RWPE2 (cell line): ENCODE results near the gene ABHD8.
A peak's percentile ranks its signal among the peaks of the same experiment; 100 is the strongest.

Source experiments
- ATAC-seq: fragments of 200-7000 bp; cut with Tn5 transposase; 3 replicates; pipeline ENCODE4 v1.9.1; 2021; ENCODE audit warnings: low read depth
- DNase-seq: peaks from one replicate; pipeline ENCODE4 v3.0.0-alpha.2; 2020; ENCODE audit warnings: low spot score
- H3K27ac ChIP-seq: fragments of 450-650 bp; 2 replicates; pipeline ENCODE4 v1.5.1; 2017; ENCODE audit warnings: mild to moderate bottlenecking; ENCODE audit not compliant: poor library complexity, severe bottlenecking
- H3K27me3 ChIP-seq: fragments of 250-450 bp; sonication (Bioruptor Pico); 2 replicates; pipeline ENCODE4 v1.5.1; 2021; ENCODE audit warnings: mild to moderate bottlenecking, moderate library complexity; ENCODE audit not compliant: insufficient read depth, poor library complexity, severe bottlenecking
- H3K36me3 ChIP-seq: fragments of 250-450 bp; sonication (Bioruptor Pico); 2 replicates; pipeline ENCODE4 v1.5.1; 2020; ENCODE audit warnings: low read depth, mild to moderate bottlenecking, moderate library complexity
- H3K4me1 ChIP-seq: fragments of 250-450 bp; sonication (Bioruptor Pico); 2 replicates; pipeline ENCODE4 v1.5.1; 2021; ENCODE audit warnings: mild to moderate bottlenecking, moderate library complexity; ENCODE audit not compliant: insufficient read depth, poor library complexity, severe bottlenecking
- H3K4me3 ChIP-seq: fragments of 250-450 bp; sonication (Bioruptor Pico); 2 replicates; pipeline ENCODE4 v1.5.1; 2021; ENCODE audit warnings: mild to moderate bottlenecking, moderate library complexity; ENCODE audit not compliant: severe bottlenecking
- H3K9me3 ChIP-seq: fragments of 250-450 bp; sonication (Bioruptor Pico); 2 replicates; pipeline ENCODE4 v1.5.1; 2021; ENCODE audit warnings: mild to moderate bottlenecking, moderate library complexity; ENCODE audit not compliant: severe bottlenecking
- CTCF ChIP-seq: fragments of 450-650 bp; IDR thresholded peaks from one replicate; pipeline ENCODE4 v1.5.1; 2017; ENCODE audit warnings: mild to moderate bottlenecking, moderate library complexity; ENCODE audit not compliant: poor library complexity, severe bottlenecking

The ABHD8 gene

GRCh38 chr19:17330262-17331044 is 27.2 kb upstream of the ABHD8 start:
- peaks cover 6% of the 10 kb centered on the region for H3K36me3 ChIP-seq
- H3K9me3 ChIP-seq: no peaks in the 10 kb centered on the region
- no peaks in the 10 kb centered on the region for H3K27me3 ChIP-seq
- ATAC-seq: no peak
- DNase-seq: peak; percentile 47
- H3K4me3 ChIP-seq: no peak overlapping the region
- H3K27ac ChIP-seq: no peak overlapping the region
- peaks cover 13% of the 10 kb centered on the region for H3K4me1 ChIP-seq
- no peak for TF ChIP-seq CTCF

- DNase-seq: no peak
- peaks cover 13% of the 10 kb centered on the region for H3K4me1 ChIP-seq
- ATAC-seq: no peak
- no peaks in the 10 kb centered on the region for H3K9me3 ChIP-seq
- no peak for TF ChIP-seq CTCF
- H3K36me3 ChIP-seq: peaks cover 6% of the 10 kb centered on the region
- no peak overlapping the region for H3K4me3 ChIP-seq
- no peaks in the 10 kb centered on the region for H3K27me3 ChIP-seq
- H3K27ac ChIP-seq: no peak overlapping the region
Observed at GRCh38 chr19:17329366-17330261, 26.4 kb upstream of the ABHD8 start.

- peaks cover 6% of the 10 kb centered on the region for H3K36me3 ChIP-seq
- no peaks in the 10 kb centered on the region for H3K27me3 ChIP-seq
- DNase-seq: no peak
- no peak overlapping the region for H3K27ac ChIP-seq
- peak overlapping the region; percentile 29 for H3K4me3 ChIP-seq
- no peaks in the 10 kb centered on the region for H3K9me3 ChIP-seq
- TF ChIP-seq CTCF: no peak
- H3K4me1 ChIP-seq: peaks cover 13% of the 10 kb centered on the region
- no peak for ATAC-seq
Observed at GRCh38 chr19:17328517-17329365, 25.5 kb upstream of the ABHD8 start.

GRCh38 chr19:17327654-17328516 is 24.7 kb upstream of the ABHD8 start:
- ATAC-seq: peak; percentile 44; the same call in 2 of the 3 replicates
- H3K27ac ChIP-seq: peak overlapping the region; percentile 52
- no peak for DNase-seq

More at GRCh38 chr19:17327654-17328516, 24.7 kb upstream of the ABHD8 start:
- H3K4me1 ChIP-seq: peaks cover 13% of the 10 kb centered on the region
- TF ChIP-seq CTCF: no peak
- no peaks in the 10 kb centered on the region for H3K27me3 ChIP-seq
- peaks cover 2% of the 10 kb centered on the region for H3K36me3 ChIP-seq
- H3K9me3 ChIP-seq: no peaks in the 10 kb centered on the region
- peak overlapping the region; percentile 29 for H3K4me3 ChIP-seq
